Thyroid gland (tissue), 4 donors: ENCODE measurements around the gene IL2. TPM values are rescaled to one million over a fixed set of nuclear protein-coding genes. Genes with fewer than 3 reads are reported as not detected.

Experiments used
- DNase-seq, 2 donors: peaks; one replicate each; pipeline ENCODE4 v3.0.0-alpha.2; 2019
- H3K27ac ChIP-seq, 3 donors: fragments of 200-600 bp; sonication (generic); 1 replicate in 2 of 3; 2 replicates in 1 of 3; pipeline ENCODE4 v1.5.1; 2016 to 2019; ENCODE audit warnings: mild to moderate bottlenecking in 1 of 3, moderate library complexity in 1 of 3
- H3K27me3 ChIP-seq: fragments of 200-600 bp; sonication (generic); one replicate; pipeline ENCODE4 v1.5.1; 2019
- H3K36me3 ChIP-seq, 2 donors: fragments of 200-600 bp; sonication (generic); one replicate each; pipeline ENCODE4 v1.5.1; 2016 to 2019
- H3K4me1 ChIP-seq, 2 donors: fragments of 200-600 bp; sonication (generic); one replicate each; pipeline ENCODE4 v1.5.1; 2017 to 2019
- H3K4me3 ChIP-seq, 3 donors: fragments of 200-600 bp; sonication (generic); replicated peaks in 1 of 3; 1 replicate in 2 of 3; 2 replicates in 1 of 3; pipeline ENCODE4 v1.5.1; 2016; ENCODE audit warnings: mild to moderate bottlenecking in 1 of 3
- H3K9me3 ChIP-seq: fragments of 200-600 bp; sonication (generic); one replicate; pipeline ENCODE4 v1.5.1; 2017
- CTCF ChIP-seq, 6 experiments: fragments of 200-600 bp in 3 of 6; fragments of 450-650 bp in 3 of 6; sonication (generic) in 3 of 6; IDR thresholded peaks; one replicate each; pipeline ENCODE4 v1.5.1; 2016 to 2019; ENCODE audit warnings: antibody characterized with exemption in 6 of 6, mild to moderate bottlenecking in 2 of 6, inconsistent platforms in 1 of 6, moderate library complexity in 1 of 6
- POLR2A ChIP-seq, 2 donors: fragments of 450-650 bp; IDR thresholded peaks; one replicate each; pipeline ENCODE4 v1.6.1; 2017; ENCODE audit warnings: antibody characterized with exemption in 2 of 2, mild to moderate bottlenecking in 2 of 2, moderate library complexity in 1 of 2
- WGBS, 2 donors: methylation state at CpG; one replicate each; pipeline ENCODE4 v1.1.5; 2017; 5-methylcytosine and 5-hydroxymethylcytosine counted together
- intact Hi-C: fragments of 100-400 bp; cut with DNase I; formaldehyde crosslinking; loops from one replicate; pipeline ENCODE4 v1.15.1; 2023
- total RNA-seq, 4 donors: library from RNA; depleted of rRNA; stranded (reverse); fragments of >200 nt; gene quantifications; one replicate each; pipeline ENCODE4 v1.2.3, GENCODE V29; 2016

IL2 gene
- total RNA-seq, 4 donors from 2014 or later, result not detected

GRCh38 chr4:122450847-122451246, 5.7 kb downstream of the IL2 start:
- TF ChIP-seq CTCF (IDR thresholded peaks at IDR 0.05) (no peak), POLR2A (IDR thresholded peaks at IDR 0.05) (no peak)
- Histone ChIP-seq H3K27me3 (no peaks in the 10 kb centered on the region), H3K4me1 (no peaks in the 10 kb centered on the region), H3K36me3 (no peaks in the 10 kb centered on the region), H3K27ac (no peak overlapping the region), H3K9me3 (no peaks in the 10 kb centered on the region), H3K4me3 (no peak overlapping the region)
- DNase-seq, result no peak
- intact Hi-C loops, result no loop called here

DNA sequence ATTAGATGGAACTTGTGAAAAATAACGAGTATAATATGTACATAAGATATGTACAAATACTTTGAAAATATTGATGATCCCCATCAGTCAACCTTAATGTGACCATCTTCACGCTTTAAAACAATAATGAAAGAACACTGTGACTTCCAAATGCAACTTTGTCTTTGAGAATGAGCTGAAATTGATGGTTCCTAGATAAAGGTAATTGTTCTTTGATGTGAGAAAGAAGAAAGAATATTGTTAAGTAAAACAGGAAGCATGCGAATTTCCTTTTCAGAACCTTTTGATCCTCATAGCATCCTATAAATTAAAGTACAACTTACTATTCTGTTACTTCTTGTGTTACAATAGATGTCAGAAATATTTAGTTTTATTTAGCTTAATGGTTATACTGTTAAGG, 22.2 kb downstream of the IL2 start:
- DNase-seq, result no peak
- Histone ChIP-seq H3K4me3 (no peak overlapping the region), H3K9me3 (no peaks in the 10 kb centered on the region), H3K4me1 (no peaks in the 10 kb centered on the region), H3K36me3 (no peaks in the 10 kb centered on the region), H3K27ac (no peak overlapping the region), H3K27me3 (no peaks in the 10 kb centered on the region)
- 82 to 86% methylated on average over 3 of the region's 3 CpGs for WGBS, 2 donors
- intact Hi-C loops, result no loop called here
- TF ChIP-seq POLR2A (IDR thresholded peaks at IDR 0.05) (no peak), CTCF (IDR thresholded peaks at IDR 0.05) (no peak)

DNA sequence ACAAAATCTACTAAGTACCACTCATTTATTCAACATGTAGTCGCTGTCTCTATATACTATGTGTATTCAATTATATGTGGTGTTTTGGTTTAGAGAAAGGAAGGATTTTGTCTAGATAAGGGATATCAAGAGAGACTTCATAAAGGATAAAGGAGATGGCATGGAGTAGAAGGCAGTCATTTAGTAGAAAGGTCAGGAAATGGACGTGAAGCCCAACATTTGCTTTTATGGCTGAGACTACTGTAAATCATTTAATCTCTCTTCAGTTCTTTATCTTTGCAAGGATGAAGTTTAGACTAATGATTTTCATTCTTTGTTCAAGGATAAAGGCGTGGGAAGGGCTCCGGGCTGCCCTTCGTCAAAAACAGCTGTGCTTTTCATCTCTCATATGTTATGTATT, 25.2 kb downstream of the IL2 start:
- Histone ChIP-seq H3K9me3 (no peaks in the 10 kb centered on the region), H3K36me3 (no peaks in the 10 kb centered on the region), H3K4me3 (no peak overlapping the region), H3K27ac (no peak overlapping the region), H3K27me3 (no peaks in the 10 kb centered on the region), H3K4me1 (no peaks in the 10 kb centered on the region)
- intact Hi-C loops, result no loop called here
- DNase-seq, result no peak
- TF ChIP-seq CTCF (IDR thresholded peaks at IDR 0.05) (no peak), POLR2A (IDR thresholded peaks at IDR 0.05) (no peak)
- WGBS, 2 donors, result 74 to 75% methylated on average over 5 of the region's 5 CpGs

DNA sequence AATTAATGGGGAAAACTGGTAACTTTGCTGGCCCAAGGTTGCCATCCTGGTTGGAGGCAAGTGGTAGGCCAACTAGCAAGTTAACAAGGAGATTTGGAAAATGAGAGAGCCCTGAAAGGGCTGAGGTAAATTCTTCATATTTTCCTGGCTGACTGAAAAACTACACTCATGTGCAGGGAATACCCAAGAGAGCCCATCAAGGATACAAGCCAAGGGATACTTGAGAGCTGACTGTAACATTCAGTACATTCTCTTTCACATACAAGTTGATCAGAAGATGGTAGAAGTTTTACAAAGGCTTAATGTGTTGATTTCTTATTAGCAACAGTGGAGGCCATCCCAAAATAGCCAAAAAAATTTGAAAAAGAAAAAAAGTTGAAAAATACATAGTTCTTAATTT, 33.3 kb downstream of the IL2 start:
- intact Hi-C loops, result no loop called here
- DNase-seq, result no peak
- H3K4me3 ChIP-seq, result no peak overlapping the region
- TF ChIP-seq POLR2A (IDR thresholded peaks at IDR 0.05), result no peak
- TF ChIP-seq CTCF (IDR thresholded peaks at IDR 0.05), result no peak
- no peaks in the 10 kb centered on the region for H3K4me1 ChIP-seq
- H3K36me3 ChIP-seq, result no peaks in the 10 kb centered on the region
- H3K27me3 ChIP-seq, result no peaks in the 10 kb centered on the region
- no peak overlapping the region for H3K27ac ChIP-seq
- no peaks in the 10 kb centered on the region for H3K9me3 ChIP-seq

- intact Hi-C loops, result no loop called here
- 52 to 56% methylated on average over 3 of the region's 3 CpGs for WGBS, 2 donors
- no peak overlapping the region for H3K4me3 ChIP-seq
These were observed 44.0 kb downstream of the IL2 start for GRCh38 chr4:122412547-122412946.

More at GRCh38 chr4:122412547-122412946, 44.0 kb downstream of the IL2 start:
- no peaks in the 10 kb centered on the region for H3K27me3 ChIP-seq
- H3K4me1 ChIP-seq, result no peaks in the 10 kb centered on the region
- no peaks in the 10 kb centered on the region for H3K36me3 ChIP-seq
- no peak overlapping the region for H3K27ac ChIP-seq
- DNase-seq, result no peak
- no peaks in the 10 kb centered on the region for H3K9me3 ChIP-seq
- no peak for TF ChIP-seq POLR2A (IDR thresholded peaks at IDR 0.05)
- TF ChIP-seq CTCF (IDR thresholded peaks at IDR 0.05), result no peak
